Measurements from ENCODE around the gene VTA1.

The VTA1 gene

DNA sequence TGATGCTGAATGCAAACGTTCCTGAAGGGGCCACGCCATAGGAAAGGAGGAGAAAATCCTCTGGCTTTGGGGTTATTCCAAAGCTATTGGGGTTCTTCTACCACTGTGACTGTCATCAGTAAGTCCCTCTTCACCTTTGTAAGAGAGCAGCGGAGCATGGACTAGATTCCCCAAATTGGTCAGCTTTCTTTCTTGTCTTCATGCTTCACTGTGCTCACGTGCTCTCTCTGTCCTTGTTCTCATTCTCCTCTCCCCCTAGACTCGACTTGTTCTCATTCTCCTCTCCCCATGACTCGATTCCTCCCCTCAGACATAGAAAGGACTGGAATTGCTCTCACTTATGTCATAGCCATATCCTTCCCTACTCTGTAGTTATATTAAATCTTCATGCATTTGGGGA, 99.9 kb downstream of the VTA1 start:
- Mint-ChIP-seq H3K4me1 (ENCODE audit: low read depth) (no peaks in the 10 kb centered on the region), H3K4me3 (no peak overlapping the region), H3K27ac (no peak overlapping the region)

DNA sequence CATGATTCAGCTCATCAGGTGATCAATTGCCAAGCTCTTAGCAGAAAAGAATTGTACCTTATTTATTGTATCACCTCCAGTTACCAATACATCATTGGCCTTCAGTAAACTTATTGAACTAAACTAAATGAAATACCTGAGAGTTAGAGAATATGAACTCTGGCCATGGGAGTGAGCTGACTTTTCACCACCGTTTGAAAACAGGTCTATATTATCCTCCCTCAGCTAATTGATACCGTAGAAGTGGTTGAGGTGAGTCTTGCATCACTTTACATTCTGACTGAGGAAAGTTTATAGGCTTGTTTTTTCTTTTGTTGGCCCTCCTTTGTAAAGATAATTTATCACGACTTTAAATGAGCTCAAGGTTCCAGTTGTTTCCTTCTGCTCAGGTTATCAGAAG, 102.2 kb downstream of the VTA1 start:
- intact Hi-C loops (cut with micrococcal nuclease), result no loop called here
- Mint-ChIP-seq H3K36me3 (ENCODE audit: low read depth) (no peaks in the 10 kb centered on the region), H3K27me3 (no peaks in the 10 kb centered on the region), H3K4me1 (ENCODE audit: low read depth) (no peaks in the 10 kb centered on the region), H3K4me3 (no peak overlapping the region), H3K9me3 (no peaks in the 10 kb centered on the region), H3K27ac (no peak overlapping the region)

More for the DNA sequence above, 99.9 kb downstream of the VTA1 start:
- Mint-ChIP-seq H3K36me3 (ENCODE audit: low read depth) (no peaks in the 10 kb centered on the region), H3K9me3 (no peaks in the 10 kb centered on the region), H3K27me3 (no peaks in the 10 kb centered on the region)
- intact Hi-C loops (cut with micrococcal nuclease), result no loop called here

DNA sequence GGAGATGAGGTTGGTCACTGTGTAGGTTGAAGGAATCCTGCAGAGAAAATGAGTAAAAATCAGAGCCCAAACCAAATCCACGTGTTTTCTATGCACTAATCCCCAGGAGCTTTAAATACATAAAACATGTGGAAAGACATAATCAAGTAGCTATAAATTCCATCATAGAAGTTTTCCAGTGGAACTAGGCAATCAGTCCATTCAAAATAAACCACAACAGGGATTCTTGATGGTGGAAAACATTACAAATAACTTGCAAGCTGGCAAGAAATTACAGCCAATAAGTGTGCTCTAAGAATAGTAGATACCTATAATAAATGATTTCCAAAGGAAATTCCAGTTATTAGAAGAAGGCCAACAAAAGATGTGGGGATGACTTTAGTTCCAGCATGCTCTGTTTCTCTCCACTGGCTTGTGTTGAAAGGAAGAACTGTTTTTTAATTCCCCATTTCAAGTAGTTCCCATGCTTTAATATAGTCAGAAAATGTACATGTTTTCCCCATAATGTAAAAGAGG, 104.9 kb downstream of the VTA1 start:
- H3K36me3 Mint-ChIP-seq (ENCODE audit: low read depth), result no peaks in the 10 kb centered on the region
- H3K4me1 Mint-ChIP-seq (ENCODE audit: low read depth), result no peaks in the 10 kb centered on the region
- no peaks in the 10 kb centered on the region for H3K27me3 Mint-ChIP-seq
- H3K9me3 Mint-ChIP-seq, result no peaks in the 10 kb centered on the region
- intact Hi-C loops (cut with micrococcal nuclease), result no loop called here
- no peak overlapping the region for H3K4me3 Mint-ChIP-seq
- H3K27ac Mint-ChIP-seq, result no peak overlapping the region

DNA sequence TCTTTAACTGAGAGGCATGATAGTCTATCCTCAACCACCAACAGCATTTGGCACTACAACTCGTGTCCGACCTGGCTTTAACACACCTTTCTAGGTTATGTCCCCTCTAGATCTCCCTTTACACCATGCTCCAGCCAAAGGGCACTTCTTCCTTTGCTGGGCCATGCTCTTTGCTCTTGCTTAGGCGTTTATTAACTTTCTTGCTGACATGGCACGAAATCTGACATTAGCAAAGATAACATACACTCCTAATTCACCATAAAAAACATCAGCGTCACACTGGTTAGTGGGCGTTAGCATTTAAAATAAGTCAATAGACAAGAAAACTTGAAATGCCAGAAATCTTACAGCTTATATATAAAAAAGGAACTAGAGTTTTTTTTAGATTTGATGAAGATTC, 107.5 kb downstream of the VTA1 start:
- no peak overlapping the region for H3K27ac Mint-ChIP-seq
- H3K9me3 Mint-ChIP-seq, result no peaks in the 10 kb centered on the region
- no peaks in the 10 kb centered on the region for H3K4me1 Mint-ChIP-seq (ENCODE audit: low read depth)
- intact Hi-C loops (cut with micrococcal nuclease), result no loop called here
- H3K4me3 Mint-ChIP-seq, result no peak overlapping the region
- no peaks in the 10 kb centered on the region for H3K36me3 Mint-ChIP-seq (ENCODE audit: low read depth)
- H3K27me3 Mint-ChIP-seq, result no peaks in the 10 kb centered on the region

DNA sequence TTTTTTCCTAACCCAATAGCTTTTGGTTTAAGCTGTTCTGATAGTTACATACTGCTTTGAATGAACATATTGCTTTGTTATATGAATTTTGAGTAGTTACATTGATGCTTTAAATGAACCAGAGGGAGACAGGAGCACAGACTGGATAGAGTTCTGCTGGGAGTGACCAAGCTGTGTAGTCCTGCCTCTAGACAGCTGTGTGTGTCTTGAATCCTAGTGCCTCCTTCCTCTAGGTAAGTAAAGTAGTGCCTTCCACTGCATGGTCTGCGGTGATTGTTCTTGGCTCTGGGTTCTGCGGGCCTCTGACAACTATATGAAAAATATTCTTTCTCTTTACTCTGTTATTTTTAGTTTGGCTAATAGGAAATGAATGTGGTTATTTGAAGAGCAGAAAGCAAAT, 108.7 kb downstream of the VTA1 start:
- intact Hi-C loops (cut with micrococcal nuclease), result no loop called here
- Mint-ChIP-seq H3K36me3 (ENCODE audit: low read depth) (no peaks in the 10 kb centered on the region), H3K27ac (no peak overlapping the region), H3K4me1 (ENCODE audit: low read depth) (no peaks in the 10 kb centered on the region), H3K27me3 (no peaks in the 10 kb centered on the region), H3K4me3 (no peak overlapping the region), H3K9me3 (no peaks in the 10 kb centered on the region)

DNA sequence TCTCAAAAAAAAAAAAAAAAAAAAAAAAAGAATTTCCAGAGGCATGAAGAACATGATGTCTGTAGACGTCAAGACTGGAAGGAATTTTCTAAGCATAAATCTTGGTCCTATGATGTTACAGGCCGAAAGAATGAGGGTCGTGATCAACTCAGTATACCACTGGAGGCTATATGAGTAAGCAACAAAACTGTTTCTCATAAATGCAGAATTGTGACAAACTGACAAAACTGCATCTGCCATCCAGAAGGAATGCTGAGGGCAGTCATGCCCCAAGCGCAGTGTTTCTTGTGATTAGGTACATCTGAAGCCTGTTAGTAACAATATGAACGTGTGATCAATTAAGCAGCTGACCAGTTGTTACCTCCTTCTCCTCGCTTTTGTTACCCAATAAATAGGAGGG, 111.2 kb downstream of the VTA1 start:
- Mint-ChIP-seq H3K4me3 (no peak overlapping the region), H3K9me3 (no peaks in the 10 kb centered on the region), H3K4me1 (ENCODE audit: low read depth) (no peaks in the 10 kb centered on the region), H3K27ac (no peak overlapping the region), H3K36me3 (ENCODE audit: low read depth) (no peaks in the 10 kb centered on the region), H3K27me3 (no peaks in the 10 kb centered on the region)
- intact Hi-C loops (cut with micrococcal nuclease), result no loop called here

DNA sequence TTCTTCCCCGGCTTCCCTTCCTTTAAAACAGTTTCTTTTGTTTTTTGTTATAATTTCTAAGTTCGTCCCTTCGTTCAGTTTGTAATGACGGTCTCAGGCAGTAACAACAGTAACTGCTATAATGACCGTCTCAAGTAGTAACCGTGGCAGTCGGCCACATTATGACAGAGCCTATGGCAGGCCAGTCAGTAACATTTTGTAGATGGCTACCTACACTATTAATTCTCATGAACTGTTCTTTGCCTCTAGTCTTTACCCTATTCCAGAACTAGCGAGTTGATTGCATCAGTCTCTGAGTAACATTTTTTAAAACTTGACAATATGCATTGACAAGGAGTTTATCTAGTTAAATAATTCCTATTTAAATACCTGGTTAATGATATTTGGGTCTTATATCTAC, 111.7 kb downstream of the VTA1 start:
- intact Hi-C loops (cut with micrococcal nuclease), result no loop called here
- Mint-ChIP-seq H3K27ac (no peak overlapping the region), H3K27me3 (no peaks in the 10 kb centered on the region), H3K9me3 (no peaks in the 10 kb centered on the region), H3K4me3 (no peak overlapping the region), H3K36me3 (ENCODE audit: low read depth) (no peaks in the 10 kb centered on the region), H3K4me1 (ENCODE audit: low read depth) (no peaks in the 10 kb centered on the region)

DNA sequence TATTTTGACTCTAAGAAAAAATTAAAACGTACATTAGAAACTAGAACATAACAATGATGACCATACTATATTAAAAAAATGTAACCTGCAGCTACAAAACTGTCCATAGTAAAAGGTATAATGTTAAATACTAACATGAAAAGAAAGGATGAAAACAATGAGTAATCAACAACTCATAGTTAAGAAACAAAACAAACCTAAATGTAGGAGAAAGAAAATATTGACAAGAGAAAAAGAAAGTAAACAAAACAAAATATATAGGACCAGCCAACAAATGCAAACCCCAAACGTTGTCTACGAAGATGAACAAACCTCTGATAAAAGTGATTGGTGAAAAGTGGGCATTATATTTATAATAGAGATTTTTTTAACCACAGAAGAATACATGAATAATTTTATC, 113.7 kb downstream of the VTA1 start:
- intact Hi-C loops (cut with micrococcal nuclease), result no loop called here
- Mint-ChIP-seq H3K4me3 (no peak overlapping the region), H3K27me3 (no peaks in the 10 kb centered on the region), H3K36me3 (ENCODE audit: low read depth) (no peaks in the 10 kb centered on the region), H3K9me3 (no peaks in the 10 kb centered on the region), H3K27ac (no peak overlapping the region), H3K4me1 (ENCODE audit: low read depth) (no peaks in the 10 kb centered on the region)

DNA sequence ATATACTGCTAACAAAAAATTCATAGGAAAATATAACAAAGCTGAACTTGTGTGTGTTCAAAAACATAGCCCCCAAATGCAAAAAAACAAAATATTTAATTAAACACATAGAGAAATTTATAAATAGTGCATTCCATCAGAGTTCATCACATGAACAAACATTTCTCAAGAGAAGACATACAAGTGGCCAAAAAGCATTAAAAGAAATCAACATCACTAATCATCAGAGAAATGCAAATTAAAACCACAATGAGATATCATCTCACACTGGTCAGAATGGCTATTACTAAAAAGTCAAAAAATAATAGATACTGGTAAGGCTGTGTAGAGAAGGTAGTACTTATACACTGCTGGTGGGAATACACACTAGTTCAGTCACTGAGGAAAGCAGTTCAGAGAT, 115.2 kb downstream of the VTA1 start:
- H3K4me1 Mint-ChIP-seq (ENCODE audit: low read depth), result no peaks in the 10 kb centered on the region
- H3K27ac Mint-ChIP-seq, result no peak overlapping the region
- H3K36me3 Mint-ChIP-seq (ENCODE audit: low read depth), result no peaks in the 10 kb centered on the region
- H3K4me3 Mint-ChIP-seq, result no peak overlapping the region
- intact Hi-C loops (cut with micrococcal nuclease), result no loop called here
- H3K9me3 Mint-ChIP-seq, result no peaks in the 10 kb centered on the region
- H3K27me3 Mint-ChIP-seq, result no peaks in the 10 kb centered on the region

DNA sequence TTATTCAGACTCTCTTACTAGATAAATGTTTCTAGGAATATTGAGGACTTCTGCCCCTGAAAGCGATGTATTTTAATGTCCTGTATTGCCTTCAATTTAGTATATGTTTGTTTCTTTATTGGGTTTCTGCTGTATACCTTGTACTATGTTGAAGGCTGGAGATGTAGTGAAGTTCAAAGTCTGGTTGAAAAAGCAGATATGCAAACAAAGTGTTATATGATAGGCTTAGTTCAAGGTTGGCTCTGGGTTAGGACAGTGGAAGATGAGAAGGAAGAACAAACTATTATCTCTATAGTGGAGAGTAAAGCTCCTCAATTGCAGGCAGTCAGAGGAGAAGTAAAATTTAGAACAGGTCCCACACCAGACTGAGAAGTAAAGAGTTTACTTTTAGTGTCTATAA, 118.4 kb downstream of the VTA1 start:
- H3K4me1 Mint-ChIP-seq (ENCODE audit: low read depth), result no peaks in the 10 kb centered on the region
- H3K4me3 Mint-ChIP-seq, result no peak overlapping the region
- no peaks in the 10 kb centered on the region for H3K27me3 Mint-ChIP-seq
- H3K9me3 Mint-ChIP-seq, result no peaks in the 10 kb centered on the region
- H3K36me3 Mint-ChIP-seq (ENCODE audit: low read depth), result no peaks in the 10 kb centered on the region
- no peak overlapping the region for H3K27ac Mint-ChIP-seq
- intact Hi-C loops (cut with micrococcal nuclease), result no loop called here

DNA sequence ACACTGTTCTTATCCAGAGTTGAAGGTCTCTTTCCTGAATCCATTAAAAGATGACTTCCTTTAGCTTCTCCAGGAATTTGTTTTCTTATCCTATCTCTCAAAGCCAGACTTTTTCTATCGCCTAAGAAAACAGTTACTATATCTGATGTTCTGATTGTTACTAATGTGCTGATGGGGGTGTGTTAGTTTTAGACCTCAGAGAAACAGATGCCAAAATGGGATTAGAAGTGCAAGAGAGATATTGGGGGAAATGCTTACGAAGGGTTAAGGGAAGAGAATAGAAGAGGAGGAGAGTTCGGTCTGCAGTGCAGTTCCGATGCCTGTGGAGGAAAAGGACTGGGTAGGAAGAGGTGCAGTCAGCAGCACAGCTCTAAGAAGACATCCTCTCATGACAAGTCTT, 119.0 kb downstream of the VTA1 start:
- H3K27ac Mint-ChIP-seq, result no peak overlapping the region
- intact Hi-C loops (cut with micrococcal nuclease), result no loop called here
- no peaks in the 10 kb centered on the region for H3K36me3 Mint-ChIP-seq (ENCODE audit: low read depth)
- H3K4me3 Mint-ChIP-seq, result no peak overlapping the region
- no peaks in the 10 kb centered on the region for H3K4me1 Mint-ChIP-seq (ENCODE audit: low read depth)
- H3K27me3 Mint-ChIP-seq, result no peaks in the 10 kb centered on the region
- no peaks in the 10 kb centered on the region for H3K9me3 Mint-ChIP-seq

DNA sequence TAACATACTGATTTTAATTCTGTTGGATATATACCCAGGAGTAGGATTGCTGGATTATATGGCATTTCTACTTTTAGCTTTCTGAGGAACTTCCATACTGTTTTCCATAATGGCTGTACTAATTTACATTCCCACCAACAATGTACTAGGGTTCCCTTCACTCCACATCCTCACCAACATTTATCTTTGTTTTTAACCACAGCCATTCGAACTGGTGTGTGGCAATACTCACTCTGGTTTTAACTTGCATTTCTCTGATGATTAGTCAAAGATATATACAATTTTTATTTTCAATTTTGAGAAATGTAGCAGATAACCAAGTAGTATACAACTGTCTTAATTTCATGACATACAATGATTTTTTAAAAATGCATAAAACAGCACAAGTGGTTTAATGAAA, 124.4 kb downstream of the VTA1 start:
- Mint-ChIP-seq H3K4me1 (ENCODE audit: low read depth) (no peaks in the 10 kb centered on the region), H3K4me3 (no peak overlapping the region)

More for the DNA sequence above, 124.4 kb downstream of the VTA1 start:
- Mint-ChIP-seq H3K27me3 (no peaks in the 10 kb centered on the region), H3K27ac (no peak overlapping the region), H3K36me3 (ENCODE audit: low read depth) (no peaks in the 10 kb centered on the region), H3K9me3 (no peaks in the 10 kb centered on the region)
- intact Hi-C loops (cut with micrococcal nuclease), result no loop called here
